Tibial nerve (tissue), 4 donors: ENCODE measurements around the gene SYCP1. TPM values are rescaled to one million over a fixed set of nuclear protein-coding genes. Genes with fewer than 3 reads are reported as not detected.
A peak's percentile ranks its signal among the peaks of the same experiment; 100 is the strongest.

Source experiments
- DNase-seq, 2 donors: peaks; one replicate each; pipeline ENCODE4 v3.0.0-alpha.2; 2019; ENCODE audit warnings: low spot score in 2 of 2
- H3K27ac ChIP-seq, 4 donors: fragments of 200-600 bp; sonication (generic) in 3 of 4; one replicate each; pipeline ENCODE4 v1.5.1; 2017 to 2019; ENCODE audit warnings: mild to moderate bottlenecking in 1 of 4
- H3K27me3 ChIP-seq, 2 donors: fragments of 200-600 bp; sonication (generic) in 1 of 2; one replicate each; pipeline versions ENCODE4 v1.5.1 to v1.6.0; 2017 to 2019
- H3K36me3 ChIP-seq, 3 donors: fragments of 200-600 bp; sonication (generic); one replicate each; pipeline ENCODE4 v1.5.1; 2018 to 2019
- H3K4me1 ChIP-seq, 4 donors: fragments of 200-600 bp; sonication (generic) in 3 of 4; one replicate each; pipeline ENCODE4 v1.5.1; 2017 to 2019
- H3K4me3 ChIP-seq, 4 donors: fragments of 200-600 bp; sonication (generic) in 3 of 4; one replicate each; pipeline ENCODE4 v1.5.1; 2017 to 2019; ENCODE audit warnings: mild to moderate bottlenecking in 1 of 4, moderate library complexity in 1 of 4
- H3K9me3 ChIP-seq, 4 donors: fragments of 200-600 bp; sonication (generic) in 3 of 4; one replicate each; pipeline ENCODE4 v1.5.1; 2017 to 2019
- CTCF ChIP-seq, 5 experiments: fragments of 200-600 bp in 3 of 5; fragments of 450-650 bp in 2 of 5; sonication (generic) in 3 of 5; IDR thresholded peaks; one replicate each; pipeline ENCODE4 v1.5.1; 2016 to 2019; ENCODE audit warnings: antibody characterized with exemption in 5 of 5, mild to moderate bottlenecking in 3 of 5, moderate library complexity in 2 of 5
- EP300 ChIP-seq, 2 donors: sonication (generic); formaldehyde crosslinking; IDR thresholded peaks; one replicate each; pipeline ENCODE4 v1.6.1; 2017; ENCODE audit warnings: antibody characterized with exemption in 2 of 2, mild to moderate bottlenecking in 1 of 2
- POLR2A ChIP-seq, 2 donors: fragments of 450-650 bp; IDR thresholded peaks; one replicate each; pipeline ENCODE4 v1.6.1; 2017; ENCODE audit warnings: antibody characterized with exemption in 2 of 2, mild to moderate bottlenecking in 2 of 2, moderate library complexity in 2 of 2
- WGBS, 2 donors: methylation state at CpG; one replicate each; pipeline ENCODE4 v1.1.5; 2018; 5-methylcytosine and 5-hydroxymethylcytosine counted together
- total RNA-seq, 4 donors: library from RNA; depleted of rRNA; stranded (reverse); fragments of >200 nt; gene quantifications; one replicate each; pipeline ENCODE4 v1.1.0, GENCODE V29; 2016

The SYCP1 gene
- total RNA-seq, 4 donors from 2014 or later: not detected

GRCh38 chr1:114976891-114977290, 122.2 kb downstream of the SYCP1 start:
- WGBS, 2 donors: 90 to 98% methylated on average over 1 of the region's 1 CpG
- Histone ChIP-seq H3K27me3 (no peaks in the 10 kb centered on the region), H3K4me1 (no peaks in the 10 kb centered on the region), H3K27ac (no peak overlapping the region), H3K9me3 (peaks cover 0 to 5% (median 0%) of the 10 kb centered on the region in 4 donors), H3K4me3 (no peak overlapping the region), H3K36me3 (no peaks in the 10 kb centered on the region)
- TF ChIP-seq EP300 (IDR thresholded peaks at IDR 0.05) (no peak), POLR2A (IDR thresholded peaks at IDR 0.05) (no peak), CTCF (IDR thresholded peaks at IDR 0.05) (no peak)
- DNase-seq: no peak

- 30 to 33% methylated on average over 4 of the region's 4 CpGs for WGBS, 2 donors
- DNase-seq: peak; percentile 47 to 83
Measured at GRCh38 chr1:114979278-114979891, 124.7 kb downstream of the SYCP1 start.

GRCh38 chr1:114982251-114982650, 127.6 kb downstream of the SYCP1 start:
- H3K36me3 ChIP-seq: no peaks in the 10 kb centered on the region
- H3K27me3 ChIP-seq: no peaks in the 10 kb centered on the region
- peaks cover 0 to 26% (median 6%) of the 10 kb centered on the region in 4 donors for H3K9me3 ChIP-seq
- WGBS, 2 donors: 42 to 91% methylated on average over 1 of the region's 1 CpG
- no peak for DNase-seq
- H3K4me3 ChIP-seq: no peak overlapping the region
- TF ChIP-seq POLR2A (IDR thresholded peaks at IDR 0.05): no peak
- no peak for TF ChIP-seq CTCF (IDR thresholded peaks at IDR 0.05)
- no peak overlapping the region for H3K27ac ChIP-seq
- no peaks in the 10 kb centered on the region for H3K4me1 ChIP-seq

More at GRCh38 chr1:114979278-114979891, 124.7 kb downstream of the SYCP1 start:
- TF ChIP-seq EP300 (IDR thresholded peaks at IDR 0.05) (no peak), POLR2A (IDR thresholded peaks at IDR 0.05) (no peak), CTCF (IDR thresholded peaks at IDR 0.05) (peak; percentile 61 to 77 (median 71))
- peaks cover 0 to 21% (median 4%) of the 10 kb centered on the region in 4 donors for H3K9me3 ChIP-seq
- no peaks in the 10 kb centered on the region for H3K36me3 ChIP-seq
- no peaks in the 10 kb centered on the region for H3K4me1 ChIP-seq
- H3K27ac ChIP-seq: no peak overlapping the region
- H3K4me3 ChIP-seq: no peak overlapping the region
- H3K27me3 ChIP-seq: no peaks in the 10 kb centered on the region

GRCh38 chr1:114986286-114986685, 131.6 kb downstream of the SYCP1 start:
- H3K27me3 ChIP-seq: no peaks in the 10 kb centered on the region
- no peaks in the 10 kb centered on the region for H3K36me3 ChIP-seq
- no peak for DNase-seq
- H3K27ac ChIP-seq: no peak overlapping the region
- no peaks in the 10 kb centered on the region for H3K4me1 ChIP-seq
- TF ChIP-seq EP300 (IDR thresholded peaks at IDR 0.05): no peak
- TF ChIP-seq POLR2A (IDR thresholded peaks at IDR 0.05): no peak
- no peak for TF ChIP-seq CTCF (IDR thresholded peaks at IDR 0.05)
- no peak overlapping the region for H3K4me3 ChIP-seq
- peaks cover 0 to 44% (median 10%) of the 10 kb centered on the region in 4 donors for H3K9me3 ChIP-seq

GRCh38 chr1:114988095-114988494, 133.4 kb downstream of the SYCP1 start:
- Histone ChIP-seq H3K27me3 (no peaks in the 10 kb centered on the region), H3K36me3 (no peaks in the 10 kb centered on the region), H3K9me3 (peaks cover 0 to 28% (median 6%) of the 10 kb centered on the region in 4 donors), H3K4me3 (no peak overlapping the region), H3K27ac (no peak overlapping the region), H3K4me1 (no peaks in the 10 kb centered on the region)
- TF ChIP-seq CTCF (IDR thresholded peaks at IDR 0.05): no peak
- TF ChIP-seq EP300 (IDR thresholded peaks at IDR 0.05): no peak
- TF ChIP-seq POLR2A (IDR thresholded peaks at IDR 0.05): no peak
- no peak for DNase-seq
- 90 to 93% methylated on average over 1 of the region's 1 CpG for WGBS, 2 donors
